ENCODE results near the gene SMIM21. TPM values are rescaled to one million over a fixed set of nuclear protein-coding genes. Genes with fewer than 3 reads are reported as not detected.
A peak's percentile ranks its signal among the peaks of the same experiment; 100 is the strongest.

Gene SMIM21
- total and polyA plus RNA-seq, 2 of the 8 experiments (the other 6 are each of a cell fraction or from before 2014, with no cell fraction given) = not detected

- H2BK5ac ChIP-seq (ENCODE audit: low read depth, low read length) = no peak overlapping the region
- 28% methylated on average over 19 of the region's 19 CpGs; no CpG with 5 or more reads in 1 of the 2 experiments for WGBS, 2 experiments (ENCODE audit: extremely low coverage in 1 of 2, insufficient coverage in 1 of 2, insufficient read length in 1 of 2, insufficient replicate concordance in 2 of 2, low coverage in 1 of 2, low lambda C conversion rate in 2 of 2, missing lambda C conversion rate in 1 of 2)
These were observed 28.7 kb upstream of the SMIM21 start for GRCh38 chr18:75456199-75456631.

More at GRCh38 chr18:75456199-75456631, 28.7 kb upstream of the SMIM21 start:
- H3K56ac ChIP-seq (replicated peaks; ENCODE audit: insufficient read length, low read depth, low read length) = no peak overlapping the region
- H4K5ac ChIP-seq (ENCODE audit: insufficient read length, low read depth, low read length) = no peak overlapping the region
- H2AFZ ChIP-seq (ENCODE audit: low read length) = no peak overlapping the region
- H2AK5ac ChIP-seq (ENCODE audit: low read depth, low read length) = no peak overlapping the region
- no peak overlapping the region for H2BK12ac ChIP-seq (ENCODE audit: low read depth, low read length)
- H2BK20ac ChIP-seq (ENCODE audit: low read length) = no peak overlapping the region
- H3K9me3 ChIP-seq (ENCODE audit: insufficient read depth in 2 of 2, low read depth in 1 of 2, low read length in 1 of 2) = no peaks in the 10 kb centered on the region; a peak in 1 of 4 replicates
- no peak overlapping the region for H3K27ac ChIP-seq (ENCODE audit: low read depth, low read length)
- ChIA-PET CTCF (ENCODE audit: partially characterized antibody) (interaction anchor here (0.6 to 1.4 kb wide), 2 partner anchors 637 to 1740 kb away, joined by 3 to 5 read pairs; no protein-coding TSS in a partner anchor), POLR2A (ENCODE audit: partially characterized antibody) (no interaction called here)
- peak overlapping the region; percentile 22 to 64 (median 46); a peak in 5 of 8 replicates for H3K4me3 ChIP-seq (ENCODE audit: extremely low read depth in 1 of 4, insufficient read depth in 2 of 4, low read depth in 3 of 4, low read length in 4 of 4)
- no peak overlapping the region for H3K23ac ChIP-seq (ENCODE audit: insufficient read length)
- TF ChIP-seq TAF7 (optimal IDR thresholded peaks at IDR 0.05; ENCODE audit: borderline replicate concordance, low read depth, low read length) (no peak), PHF8 (conservative IDR thresholded peaks at IDR 0.05; ENCODE audit: low read depth, low read length) (no peak), POU5F1 (IDR thresholded peaks at IDR 0.05; ENCODE audit: low read depth, low read length) (no peak), MAFK (IDR thresholded peaks at IDR 0.05; ENCODE audit: low read depth, low read length) (no peak), EZH2 (IDR thresholded peaks at IDR 0.05; ENCODE audit: low read depth, low read length, severe bottlenecking) (no peak), NRF1 (IDR thresholded peaks at IDR 0.05; ENCODE audit: low read depth, low read length) (no peak), NANOG (IDR thresholded peaks at IDR 0.05; ENCODE audit: insufficient read depth, low read depth, low read length, poor library complexity, severe bottlenecking) (no peak), ZNF274 (IDR thresholded peaks at IDR 0.05; ENCODE audit: borderline replicate concordance, extremely low read depth, low read length) (no peak), SAP30 (IDR thresholded peaks at IDR 0.05; ENCODE audit: insufficient read depth, insufficient replicate concordance, low read length) (no peak), ASH2L (IDR thresholded peaks at IDR 0.05; ENCODE audit: low read length) (no peak), CHD2 (IDR thresholded peaks at IDR 0.05; ENCODE audit: low read length) (no peak), KDM5A (IDR thresholded peaks at IDR 0.05; ENCODE audit: low read length) (no peak)
- no peak overlapping the region for H3K9ac ChIP-seq (replicated peaks in 1 of 4; ENCODE audit: extremely low read depth in 1 of 4, low read depth in 3 of 4, low read length in 3 of 4)
- H3K4ac ChIP-seq (replicated peaks; ENCODE audit: insufficient read length, low read depth, low read length) = no peak overlapping the region
- H2BK15ac ChIP-seq (ENCODE audit: low read length) = no peak overlapping the region
- FAIRE-seq (no peak), DNase-seq (ENCODE audit: low read depth in 1 of 2, low spot score in 2 of 2) (no peak)
- no peak overlapping the region for H3K18ac ChIP-seq (ENCODE audit: extremely low read depth, low read length)
- no peaks in the 10 kb centered on the region for H3K36me3 ChIP-seq (ENCODE audit: control insufficient read depth in 2 of 4, insufficient read depth in 4 of 4, low read length in 3 of 4)
- H4K20me1 ChIP-seq (replicated peaks in 1 of 2; ENCODE audit: control insufficient read depth in 1 of 2, insufficient read depth in 2 of 2, low read length in 2 of 2) = no peaks in the 10 kb centered on the region
- peaks cover 4% of the 10 kb centered on the region; the same call in 1 of the 2 replicates for H3K23me2 ChIP-seq (ENCODE audit: low read depth, low read length)
- no peak overlapping the region for H2BK120ac ChIP-seq (replicated peaks; ENCODE audit: low read depth, low read length)
- peaks cover 8 to 34% (median 28%) of the 10 kb centered on the region in 4 experiments for H3K27me3 ChIP-seq (replicated peaks in 1 of 4; ENCODE audit: control insufficient read depth in 3 of 4, extremely low read depth in 1 of 4, insufficient read depth in 3 of 4, low read length in 3 of 4)
- no peak overlapping the region for H4K91ac ChIP-seq (replicated peaks; ENCODE audit: insufficient read length, low read length)
- no peak overlapping the region for H3K14ac ChIP-seq (ENCODE audit: insufficient read length)
- no peaks in the 10 kb centered on the region for H3K79me2 ChIP-seq (ENCODE audit: control insufficient read depth in 1 of 2, insufficient read depth in 2 of 2, low read length in 2 of 2)
- H3K4me1 ChIP-seq (replicated peaks in 1 of 4; ENCODE audit: control insufficient read depth in 3 of 4, insufficient read depth in 4 of 4, low read length in 3 of 4) = peaks cover 0 to 9% (median 3%) of the 10 kb centered on the region in 4 experiments; a peak in 3 of 7 replicates
- peak overlapping the region; percentile 67 to 92 for H3K4me2 ChIP-seq (ENCODE audit: insufficient read depth in 1 of 2, low read depth in 2 of 2, low read length in 2 of 2)
- no peaks in the 10 kb centered on the region for H3K79me1 ChIP-seq (ENCODE audit: low read depth, low read length)
- H4K8ac ChIP-seq (ENCODE audit: extremely low read depth, insufficient read depth, low read length) = no peak overlapping the region
